GM18867 (cell line): ENCODE results near the gene MVD.
"Not testable (repeated sequence)": the region's sequence is repeated elsewhere in the genome, so short reads cannot be mapped to it uniquely, and the experiment has no call there.

Source experiments
- ATAC-seq: cut with Tn5 transposase; IDR thresholded peaks from one replicate; pipeline ENCODE4 v1.9.1; 2021; ENCODE audit warnings: mild to moderate bottlenecking, moderate library complexity; ENCODE audit not compliant: unreplicated experiment

The MVD gene

GRCh38 chr16:88613911-88614817, 48.7 kb downstream of the MVD start:
- no peak for ATAC-seq

- ATAC-seq = no peak
These were observed 49.6 kb downstream of the MVD start for GRCh38 chr16:88613293-88613692.

- ATAC-seq = no peak
These were observed 51.7 kb downstream of the MVD start for GRCh38 chr16:88610909-88611812.

- ATAC-seq = no peak
These were observed 52.8 kb downstream of the MVD start for GRCh38 chr16:88610080-88610479.

- not testable (repeated sequence) for ATAC-seq
These were observed 53.5 kb downstream of the MVD start for GRCh38 chr16:88609426-88609825.

- ATAC-seq = no peak
These were observed 54.8 kb downstream of the MVD start for GRCh38 chr16:88608076-88608475.

- ATAC-seq = no peak
These were observed 56.6 kb downstream of the MVD start for GRCh38 chr16:88606148-88606757.

- ATAC-seq = no peak
These were observed 57.4 kb downstream of the MVD start for GRCh38 chr16:88605186-88606147.

GRCh38 chr16:88602091-88602490, 60.8 kb downstream of the MVD start:
- no peak for ATAC-seq
